ENCODE measurements around the gene EXD3.
"Not testable (repeated sequence)": the region's sequence is repeated elsewhere in the genome, so short reads cannot be mapped to it uniquely, and the experiment has no call there.

Gene EXD3

DNA sequence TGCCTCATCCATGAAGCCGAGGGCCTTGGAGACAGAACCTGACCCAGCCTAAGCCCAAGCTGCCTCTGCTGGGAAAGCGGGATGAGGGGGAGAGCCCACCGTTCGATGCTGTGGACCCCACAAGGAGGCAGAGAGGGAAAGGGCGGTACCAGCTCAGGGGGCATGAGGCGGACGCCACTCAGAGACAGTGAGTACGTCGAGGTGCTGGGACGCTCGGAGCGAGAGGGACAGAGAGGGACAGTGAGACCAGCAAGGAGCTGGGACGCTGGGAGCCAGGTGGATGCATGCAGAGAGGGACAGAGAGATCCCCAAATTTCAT lies 33.6 kb downstream of the EXD3 start:
- TF ChIP-seq, protein P1, sequence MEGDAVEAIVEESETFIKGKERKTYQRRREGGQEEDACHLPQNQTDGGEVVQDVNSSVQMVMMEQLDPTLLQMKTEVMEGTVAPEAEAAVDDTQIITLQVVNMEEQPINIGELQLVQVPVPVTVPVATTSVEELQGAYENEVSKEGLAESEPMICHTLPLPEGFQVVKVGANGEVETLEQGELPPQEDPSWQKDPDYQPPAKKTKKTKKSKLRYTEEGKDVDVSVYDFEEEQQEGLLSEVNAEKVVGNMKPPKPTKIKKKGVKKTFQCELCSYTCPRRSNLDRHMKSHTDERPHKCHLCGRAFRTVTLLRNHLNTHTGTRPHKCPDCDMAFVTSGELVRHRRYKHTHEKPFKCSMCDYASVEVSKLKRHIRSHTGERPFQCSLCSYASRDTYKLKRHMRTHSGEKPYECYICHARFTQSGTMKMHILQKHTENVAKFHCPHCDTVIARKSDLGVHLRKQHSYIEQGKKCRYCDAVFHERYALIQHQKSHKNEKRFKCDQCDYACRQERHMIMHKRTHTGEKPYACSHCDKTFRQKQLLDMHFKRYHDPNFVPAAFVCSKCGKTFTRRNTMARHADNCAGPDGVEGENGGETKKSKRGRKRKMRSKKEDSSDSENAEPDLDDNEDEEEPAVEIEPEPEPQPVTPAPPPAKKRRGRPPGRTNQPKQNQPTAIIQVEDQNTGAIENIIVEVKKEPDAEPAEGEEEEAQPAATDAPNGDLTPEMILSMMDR (IDR thresholded peaks at IDR 0.05; ENCODE audit: low read depth, low read length): no peak
- no peak overlapping the region for H3K4me3 ChIP-seq (ENCODE audit: low read depth, low read length)

DNA sequence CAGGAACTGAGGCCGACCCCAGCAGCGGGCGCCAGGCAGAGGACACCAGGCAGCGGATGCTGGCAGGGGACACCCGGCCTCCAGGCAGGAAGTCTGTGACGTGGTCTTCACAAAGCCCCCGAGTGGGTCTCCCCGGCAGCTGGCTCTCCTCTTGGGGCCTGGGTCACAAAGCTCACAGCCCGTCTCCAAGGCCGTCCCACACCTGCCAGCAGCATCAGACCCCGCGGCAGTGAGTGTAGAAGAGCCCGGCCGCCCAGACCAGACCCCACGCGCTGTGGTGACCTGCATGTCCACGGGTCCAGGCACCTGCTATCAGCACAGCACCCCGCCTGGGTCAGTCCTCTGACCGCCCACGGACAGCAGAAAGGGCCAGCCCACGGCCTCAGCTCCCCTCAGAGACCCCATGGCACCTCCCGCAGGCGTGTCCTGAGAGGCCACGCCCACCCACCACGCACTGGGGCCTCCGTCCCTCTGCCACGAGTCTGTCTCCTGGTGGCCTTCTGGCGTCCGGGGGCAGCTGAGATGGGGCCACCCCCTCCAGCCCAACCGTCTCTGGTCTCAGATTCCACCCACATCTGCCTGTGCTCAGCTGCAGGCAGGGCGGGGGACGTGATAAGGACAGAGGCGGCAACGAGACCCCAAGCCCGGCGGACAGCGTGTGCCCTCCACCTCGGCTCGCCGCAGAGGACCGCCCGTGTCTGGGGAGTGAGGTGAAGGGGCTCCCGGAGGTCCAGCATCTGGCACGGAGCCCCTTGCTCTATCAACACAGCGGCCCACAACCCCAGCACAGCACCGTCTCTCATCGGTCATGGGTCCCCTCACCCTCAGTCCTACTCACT lies 34.2 kb downstream of the EXD3 start:
- no peak overlapping the region for H3K4me3 ChIP-seq (ENCODE audit: low read depth, low read length)
- TF ChIP-seq, protein P1 (IDR thresholded peaks at IDR 0.05; ENCODE audit: low read depth, low read length): no peak

DNA sequence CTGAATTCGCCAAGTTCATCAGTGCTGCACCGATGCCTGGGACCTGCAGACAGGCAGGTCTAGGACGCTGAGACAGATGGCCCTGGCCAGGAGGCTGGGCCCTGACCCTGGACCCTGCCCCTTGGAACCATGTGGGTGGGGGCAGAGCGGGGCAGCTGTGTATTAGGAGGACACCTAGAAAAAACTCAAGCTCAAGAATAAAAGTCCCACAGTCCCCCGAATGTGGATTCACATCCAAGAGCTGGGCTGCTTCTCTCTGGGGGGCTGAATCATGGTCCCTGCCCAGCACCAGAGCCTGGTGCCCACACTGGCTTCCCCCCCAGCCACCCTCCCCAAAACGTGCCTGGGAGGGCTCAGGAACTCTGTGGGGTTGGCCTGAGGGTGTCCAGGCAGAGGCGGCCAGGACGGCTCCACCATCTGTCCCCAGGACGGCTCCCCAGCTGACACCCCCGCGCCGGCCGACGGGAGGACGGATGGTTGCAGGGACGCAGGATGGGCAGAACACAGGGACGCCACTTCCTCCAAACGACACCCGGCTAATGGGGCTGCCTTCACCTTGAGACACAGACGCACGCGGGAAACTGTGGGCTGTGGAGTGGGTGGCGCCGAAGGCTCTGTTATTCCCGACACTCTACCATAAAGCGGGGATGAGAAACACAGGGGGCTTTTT lies 34.9 kb downstream of the EXD3 start:
- H3K4me3 ChIP-seq (ENCODE audit: low read depth, low read length): no peak overlapping the region
- TF ChIP-seq, protein P1 (IDR thresholded peaks at IDR 0.05; ENCODE audit: low read depth, low read length): no peak

DNA sequence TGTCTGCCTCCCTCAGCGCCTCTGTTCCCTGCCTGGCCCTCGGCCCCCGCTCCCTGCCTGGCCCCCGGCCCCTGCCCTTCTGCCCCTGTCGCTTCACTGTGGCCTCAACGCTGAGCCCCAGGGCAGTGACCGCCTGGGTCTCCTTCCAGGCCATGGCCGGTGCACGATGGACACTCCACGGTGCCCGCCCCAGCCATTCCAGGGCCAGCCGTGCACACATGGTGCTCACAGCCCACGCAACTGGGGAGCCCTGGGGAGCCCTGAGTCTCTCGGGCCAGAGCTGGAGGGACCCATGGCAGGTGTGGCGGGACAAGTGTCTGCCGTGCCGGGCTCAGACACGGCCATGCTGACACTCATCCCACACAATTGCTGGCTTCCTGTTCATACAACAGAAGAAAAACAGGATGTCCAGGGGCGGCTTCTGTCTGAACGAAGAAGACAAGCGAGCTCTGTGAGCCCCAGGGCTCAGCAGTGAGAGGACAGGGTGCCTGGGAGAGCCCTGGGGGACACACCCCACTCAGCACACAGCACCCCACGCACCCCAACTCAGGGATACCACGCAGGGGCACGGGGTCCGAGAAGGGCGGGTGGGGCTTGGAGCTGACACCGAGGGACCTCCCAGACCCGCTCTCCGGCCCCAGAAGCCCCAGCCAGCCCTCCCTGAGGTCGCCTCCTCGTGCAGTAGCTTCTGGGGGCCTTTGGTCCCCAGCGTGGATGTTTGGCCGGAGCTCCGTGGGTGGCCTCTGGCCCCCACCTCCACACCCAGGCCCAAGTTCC lies 35.7 kb downstream of the EXD3 start:
- no peak overlapping the region for H3K4me3 ChIP-seq (ENCODE audit: low read depth, low read length)
- TF ChIP-seq, protein P1 (IDR thresholded peaks at IDR 0.05; ENCODE audit: low read depth, low read length): no peak

DNA sequence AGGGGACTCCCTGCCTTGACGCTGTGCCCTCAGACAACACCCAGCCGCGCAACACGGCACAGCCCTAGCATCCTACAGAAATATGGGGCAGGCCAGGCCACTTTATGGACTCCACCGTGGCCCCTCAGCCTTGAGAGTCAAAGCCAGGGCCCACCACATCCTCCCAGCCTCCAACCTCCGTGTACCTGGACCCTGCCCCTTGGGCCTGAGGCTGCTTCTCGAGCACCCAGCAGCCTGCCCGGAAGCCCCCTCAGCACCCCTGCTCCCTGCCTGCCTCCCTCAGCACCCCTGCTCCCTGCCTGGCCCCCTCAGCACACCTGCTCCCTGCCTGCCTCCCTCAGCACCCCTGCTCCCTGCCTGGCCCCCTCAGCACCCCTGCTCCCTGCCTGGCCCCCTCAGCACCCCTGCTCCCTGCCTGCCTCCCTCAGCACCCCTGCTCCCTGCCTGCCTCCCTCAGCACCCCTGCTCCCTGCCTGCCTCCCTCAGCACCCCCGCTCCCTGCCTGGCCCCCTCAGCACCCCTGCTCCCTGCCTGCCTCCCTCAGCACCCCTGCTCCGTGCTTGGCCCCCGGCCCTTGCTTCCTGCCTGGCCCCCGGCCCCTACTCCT lies 36.4 kb downstream of the EXD3 start:
- not testable (repeated sequence) for H3K4me3 ChIP-seq (ENCODE audit: low read depth, low read length)

DNA sequence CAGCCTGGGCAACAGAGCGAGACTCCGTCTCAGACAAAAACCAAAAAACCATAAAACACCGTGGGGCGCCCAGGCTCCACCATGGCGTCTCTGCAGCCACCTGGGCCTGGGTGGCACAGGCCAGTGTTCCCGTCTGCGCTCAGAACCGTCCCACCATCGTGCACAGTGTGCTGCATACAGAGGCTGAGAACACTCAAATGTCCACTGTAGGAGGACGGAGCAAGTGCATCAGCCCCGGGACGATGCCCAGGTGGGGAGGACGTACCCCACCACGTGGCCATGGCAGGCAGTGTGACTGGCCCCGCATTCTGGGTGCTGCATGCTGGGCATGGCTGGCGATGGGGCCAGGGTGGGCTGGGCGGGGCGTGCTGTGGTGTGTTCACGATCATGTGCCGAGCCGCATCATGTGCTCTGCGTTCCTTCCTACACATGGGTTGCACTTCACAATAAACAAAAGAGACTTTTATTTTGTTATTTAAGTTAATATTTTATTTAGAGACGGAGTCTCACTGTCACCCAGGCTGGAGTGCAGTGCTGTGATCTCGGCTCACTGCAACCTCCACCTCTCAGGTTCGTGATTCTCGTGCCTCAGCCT lies 37.8 kb downstream of the EXD3 start:
- no peak overlapping the region for H3K4me3 ChIP-seq (ENCODE audit: low read depth, low read length)

More for the DNA sequence above, 37.8 kb downstream of the EXD3 start:
- TF ChIP-seq, protein P1 (IDR thresholded peaks at IDR 0.05; ENCODE audit: low read depth, low read length): no peak

Data from WI38 (cell line).